ENCODE results near the gene PUS1. TPM values are rescaled to one million over a fixed set of nuclear protein-coding genes. Genes with fewer than 3 reads are reported as not detected.

PUS1 gene
- total RNA-seq, 1 donor from 2014 or later = 60.3 TPM

- no peak for TF ChIP-seq CTCF (IDR thresholded peaks at IDR 0.05)
- ATAC-seq (ENCODE audit: low read depth) (no peak), DNase-seq (no peak)
- Mint-ChIP-seq H3K27ac (no peak overlapping the region), H3K4me1 (no peaks in the 10 kb centered on the region), H3K4me3 (no peak overlapping the region), H3K36me3 (ENCODE audit: low read depth) (peaks cover 5% of the 10 kb centered on the region), H3K9me3 (no peaks in the 10 kb centered on the region), H3K27me3 (no peaks in the 10 kb centered on the region)
- POLR2A ChIA-PET = no interaction called here
- CTCF ChIA-PET = no interaction called here
- intact Hi-C loops (cut with micrococcal nuclease) = no loop called here
Observed at GRCh38 chr12:131904346-131904745, 24.7 kb upstream of the PUS1 start.

GRCh38 chr12:131905081-131905629 lies 23.9 kb upstream of the PUS1 start:
- ChIA-PET POLR2A (no interaction called here), CTCF (no interaction called here)
- ATAC-seq (ENCODE audit: low read depth) (no peak), DNase-seq (no peak)
- no peaks in the 10 kb centered on the region for H3K27me3 Mint-ChIP-seq
- no peaks in the 10 kb centered on the region for H3K9me3 Mint-ChIP-seq
- TF ChIP-seq CTCF (IDR thresholded peaks at IDR 0.05) = no peak
- peaks cover 8% of the 10 kb centered on the region for H3K36me3 Mint-ChIP-seq (ENCODE audit: low read depth)
- no peak overlapping the region for H3K27ac Mint-ChIP-seq
- intact Hi-C loops (cut with micrococcal nuclease) = no loop called here
- no peaks in the 10 kb centered on the region for H3K4me1 Mint-ChIP-seq
- no peak overlapping the region for H3K4me3 Mint-ChIP-seq

GRCh38 chr12:131905630-131906091 lies 23.4 kb upstream of the PUS1 start:
- H3K27me3 Mint-ChIP-seq = no peaks in the 10 kb centered on the region
- intact Hi-C loops (cut with micrococcal nuclease) = no loop called here

GRCh38 chr12:131907379-131908091 lies 21.5 kb upstream of the PUS1 start:
- ChIA-PET POLR2A (no interaction called here), CTCF (no interaction called here)
- DNase-seq = no peak
- H3K27me3 Mint-ChIP-seq = no peaks in the 10 kb centered on the region
- H3K36me3 Mint-ChIP-seq (ENCODE audit: low read depth) = peaks cover 24% of the 10 kb centered on the region
- no peaks in the 10 kb centered on the region for H3K9me3 Mint-ChIP-seq
- H3K4me1 Mint-ChIP-seq = no peaks in the 10 kb centered on the region
- no peak overlapping the region for H3K4me3 Mint-ChIP-seq
- no peak overlapping the region for H3K27ac Mint-ChIP-seq
- ATAC-seq (ENCODE audit: low read depth) = no peak
- no peak for TF ChIP-seq CTCF (IDR thresholded peaks at IDR 0.05)
- intact Hi-C loops (cut with micrococcal nuclease) = no loop called here

More at GRCh38 chr12:131905630-131906091, 23.4 kb upstream of the PUS1 start:
- ATAC-seq (ENCODE audit: low read depth) (no peak), DNase-seq (no peak)
- Mint-ChIP-seq H3K4me1 (no peaks in the 10 kb centered on the region), H3K36me3 (ENCODE audit: low read depth) (peaks cover 11% of the 10 kb centered on the region), H3K9me3 (no peaks in the 10 kb centered on the region), H3K4me3 (no peak overlapping the region), H3K27ac (no peak overlapping the region)
- TF ChIP-seq CTCF (IDR thresholded peaks at IDR 0.05) = no peak
- CTCF ChIA-PET = no interaction called here
- POLR2A ChIA-PET = no interaction called here

GRCh38 chr12:131908092-131909080 lies 20.7 kb upstream of the PUS1 start:
- TF ChIP-seq CTCF (IDR thresholded peaks at IDR 0.05) = no peak
- Mint-ChIP-seq H3K27me3 (no peaks in the 10 kb centered on the region), H3K4me3 (no peak overlapping the region), H3K36me3 (ENCODE audit: low read depth) (peaks cover 24% of the 10 kb centered on the region), H3K27ac (no peak overlapping the region), H3K9me3 (no peaks in the 10 kb centered on the region), H3K4me1 (no peaks in the 10 kb centered on the region)
- CTCF ChIA-PET = no interaction called here
- intact Hi-C loops (cut with micrococcal nuclease) = no loop called here
- ATAC-seq (ENCODE audit: low read depth) (no peak), DNase-seq (no peak)
- POLR2A ChIA-PET = interaction anchor here (0.5 kb wide), 1 partner anchor 9 kb away, joined by 3 read pairs; no protein-coding TSS in a partner anchor
